HEK293T (cell line): ENCODE results near the gene GLI1.

ENCODE experiments used
- ARNT ChIP-seq: fragments of 450-650 bp; IDR thresholded peaks from 2 replicates; pipeline ENCODE4 v1.6.1; 2017; ENCODE audit warnings: mild to moderate bottlenecking
- CTBP1 ChIP-seq: fragments of 450-650 bp; IDR thresholded peaks from 2 replicates; pipeline ENCODE4 v1.6.1; 2016; ENCODE audit warnings: borderline replicate concordance
- FOXA1 ChIP-seq: fragments of 450-650 bp; IDR thresholded peaks from 2 replicates; pipeline ENCODE4 v1.6.1; 2016; ENCODE audit warnings: mild to moderate bottlenecking
- FOXM1 ChIP-seq: fragments of 450-650 bp; IDR thresholded peaks from 2 replicates; pipeline ENCODE4 v1.6.1; 2017; ENCODE audit warnings: mild to moderate bottlenecking, borderline replicate concordance
- HDGF ChIP-seq: fragments of 450-650 bp; IDR thresholded peaks from 2 replicates; pipeline ENCODE4 v1.6.1; 2017; ENCODE audit warnings: antibody characterized with exemption, borderline replicate concordance
- L3MBTL2 ChIP-seq: fragments of 450-650 bp; conservative IDR thresholded peaks from 2 replicates; pipeline ENCODE4 v1.6.1; 2016; ENCODE audit warnings: mild to moderate bottlenecking
- NFRKB ChIP-seq: fragments of 450-650 bp; IDR thresholded peaks from 2 replicates; pipeline ENCODE4 v1.6.1; 2016; ENCODE audit warnings: mild to moderate bottlenecking, moderate library complexity
- SP1 ChIP-seq: fragments of 450-650 bp; IDR thresholded peaks from 2 replicates; pipeline ENCODE4 v1.6.1; 2017
- SUZ12 ChIP-seq: fragments of 450-650 bp; IDR thresholded peaks from 2 replicates; pipeline ENCODE4 v1.6.1; 2016; ENCODE audit warnings: mild to moderate bottlenecking
- TARDBP ChIP-seq: fragments of 450-650 bp; IDR thresholded peaks from 2 replicates; pipeline ENCODE4 v1.6.1; 2016

- TF ChIP-seq FOXA1 = no peak
- TF ChIP-seq L3MBTL2 = no peak
- 0 out of 2 replicates have a peak, but pooled peaks have one; percentile 22 for TF ChIP-seq CTBP1
- no peak for TF ChIP-seq SUZ12
- 0 out of 2 replicates have a peak, but pooled peaks have one; percentile 46 for TF ChIP-seq FOXM1
- no peak for TF ChIP-seq TARDBP
- TF ChIP-seq HDGF = no peak
- no peak for TF ChIP-seq SP1
- no peak for TF ChIP-seq ARNT
- TF ChIP-seq NFRKB = no peak
Measured at GRCh38 chr12:57459055-57459749, 383 bp upstream of the GLI1 start.
